ENCODE results near the gene IL31RA.

- TF ChIP-seq, protein P1, sequence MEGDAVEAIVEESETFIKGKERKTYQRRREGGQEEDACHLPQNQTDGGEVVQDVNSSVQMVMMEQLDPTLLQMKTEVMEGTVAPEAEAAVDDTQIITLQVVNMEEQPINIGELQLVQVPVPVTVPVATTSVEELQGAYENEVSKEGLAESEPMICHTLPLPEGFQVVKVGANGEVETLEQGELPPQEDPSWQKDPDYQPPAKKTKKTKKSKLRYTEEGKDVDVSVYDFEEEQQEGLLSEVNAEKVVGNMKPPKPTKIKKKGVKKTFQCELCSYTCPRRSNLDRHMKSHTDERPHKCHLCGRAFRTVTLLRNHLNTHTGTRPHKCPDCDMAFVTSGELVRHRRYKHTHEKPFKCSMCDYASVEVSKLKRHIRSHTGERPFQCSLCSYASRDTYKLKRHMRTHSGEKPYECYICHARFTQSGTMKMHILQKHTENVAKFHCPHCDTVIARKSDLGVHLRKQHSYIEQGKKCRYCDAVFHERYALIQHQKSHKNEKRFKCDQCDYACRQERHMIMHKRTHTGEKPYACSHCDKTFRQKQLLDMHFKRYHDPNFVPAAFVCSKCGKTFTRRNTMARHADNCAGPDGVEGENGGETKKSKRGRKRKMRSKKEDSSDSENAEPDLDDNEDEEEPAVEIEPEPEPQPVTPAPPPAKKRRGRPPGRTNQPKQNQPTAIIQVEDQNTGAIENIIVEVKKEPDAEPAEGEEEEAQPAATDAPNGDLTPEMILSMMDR (IDR thresholded peaks at IDR 0.05): no peak
- no peak for TF ChIP-seq POLR2A (IDR thresholded peaks at IDR 0.05)
Measured at GRCh38 chr5:55966284-55966683, 115.1 kb downstream of the IL31RA start.

Measured in uterus (tissue), 2 donors.